ENCODE measurements around the gene GPR85.
A peak's percentile ranks its signal among the peaks of the same experiment; 100 is the strongest.
"Not testable (repeated sequence)": the region's sequence is repeated elsewhere in the genome, so short reads cannot be mapped to it uniquely, and the experiment has no call there.

The GPR85 gene, protein sequence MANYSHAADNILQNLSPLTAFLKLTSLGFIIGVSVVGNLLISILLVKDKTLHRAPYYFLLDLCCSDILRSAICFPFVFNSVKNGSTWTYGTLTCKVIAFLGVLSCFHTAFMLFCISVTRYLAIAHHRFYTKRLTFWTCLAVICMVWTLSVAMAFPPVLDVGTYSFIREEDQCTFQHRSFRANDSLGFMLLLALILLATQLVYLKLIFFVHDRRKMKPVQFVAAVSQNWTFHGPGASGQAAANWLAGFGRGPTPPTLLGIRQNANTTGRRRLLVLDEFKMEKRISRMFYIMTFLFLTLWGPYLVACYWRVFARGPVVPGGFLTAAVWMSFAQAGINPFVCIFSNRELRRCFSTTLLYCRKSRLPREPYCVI

DNA sequence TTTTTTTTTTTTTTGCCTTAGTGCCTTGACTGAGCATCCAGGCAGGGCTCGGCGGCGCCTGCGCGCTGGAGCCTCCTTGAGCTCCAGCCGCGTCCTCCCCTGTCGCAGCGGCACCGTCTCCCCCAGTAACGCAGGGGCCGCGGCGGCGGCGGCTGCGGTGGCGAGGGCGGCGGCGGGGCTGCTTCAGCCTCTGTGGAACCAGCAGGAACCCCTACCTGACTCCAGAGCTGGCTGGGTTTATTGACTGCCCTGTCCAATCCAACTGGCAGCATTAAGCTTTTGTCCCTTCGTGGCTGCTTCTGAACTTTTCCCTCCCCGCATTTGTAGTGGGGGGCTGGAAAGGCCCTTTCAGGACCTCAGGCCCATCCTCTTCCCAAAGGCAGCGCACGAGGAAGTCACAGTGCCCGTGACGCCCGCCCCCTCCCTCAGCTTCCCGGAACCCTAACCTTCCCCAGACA lies at the start of gene GPR85:
Gene GPR85, minus strand, starts transcription at position 397 of the 458 bp plus-strand sequence. CDS start 2,106 bp downstream, outside the sequence.
- peak in 1 of 2 donors; percentile 42 for DNase-seq

DNA sequence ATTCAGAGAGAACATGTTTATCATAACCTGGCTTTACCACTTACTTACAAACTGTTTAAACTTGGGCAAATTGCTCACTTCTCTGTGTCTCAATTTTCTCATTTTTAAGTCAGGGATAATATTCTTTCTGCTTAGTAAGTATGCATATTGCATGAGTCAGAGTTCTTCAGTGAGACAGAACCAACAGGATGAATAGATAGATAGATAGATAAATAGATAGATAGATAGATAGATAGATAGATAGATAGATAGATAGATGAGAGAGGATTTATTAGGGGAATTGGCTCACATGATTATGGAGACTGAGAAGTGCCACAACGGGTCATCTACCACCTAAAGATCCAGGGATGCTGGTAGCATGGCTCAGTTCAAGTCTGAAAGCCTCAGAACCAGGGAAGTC lies 47.4 kb upstream of the GPR85 start:
- DNase-seq, result no peak

DNA sequence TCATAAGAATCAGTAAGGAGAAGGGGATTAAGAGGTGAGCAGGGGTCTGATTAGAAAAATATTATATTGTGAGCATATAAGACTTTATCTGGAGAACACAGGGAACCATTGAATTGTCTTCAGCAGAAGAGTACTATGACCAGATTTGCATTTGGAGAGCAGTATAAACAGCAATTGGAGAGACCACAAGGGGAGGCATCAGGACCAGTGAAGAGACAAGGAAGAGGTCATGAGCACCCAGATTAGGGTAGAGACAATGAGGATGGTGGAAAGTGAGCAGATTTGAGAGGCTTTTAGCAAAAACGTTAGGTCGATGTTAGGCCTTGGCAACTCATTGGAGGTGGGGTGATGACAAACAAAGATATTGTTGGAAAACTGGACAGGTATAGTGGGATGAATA lies 44.7 kb upstream of the GPR85 start:
- DNase-seq, result no peak

DNA sequence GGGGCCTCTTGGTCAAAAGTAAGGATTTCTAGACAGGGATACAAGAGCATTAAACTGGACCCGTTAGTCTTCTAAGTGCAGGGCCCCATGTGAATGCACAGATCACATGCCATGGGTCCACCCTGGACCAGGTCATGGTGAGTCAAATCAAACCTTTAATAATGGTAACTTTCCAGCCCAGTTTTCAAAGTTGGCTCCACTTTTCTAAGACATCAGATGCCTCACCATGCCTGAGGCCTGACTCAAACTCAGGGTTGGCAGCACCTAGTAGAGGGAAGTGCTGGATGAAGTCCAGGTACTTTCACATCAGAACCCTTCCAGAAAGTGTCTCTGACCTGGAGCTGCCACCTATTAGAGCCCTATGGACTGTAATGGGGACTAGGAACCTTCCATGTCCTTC lies 41.4 kb upstream of the GPR85 start:
- DNase-seq, result no peak

GRCh38 chr7:113125728-113126127 lies 39.1 kb upstream of the GPR85 start:
- DNase-seq, result no peak

DNA sequence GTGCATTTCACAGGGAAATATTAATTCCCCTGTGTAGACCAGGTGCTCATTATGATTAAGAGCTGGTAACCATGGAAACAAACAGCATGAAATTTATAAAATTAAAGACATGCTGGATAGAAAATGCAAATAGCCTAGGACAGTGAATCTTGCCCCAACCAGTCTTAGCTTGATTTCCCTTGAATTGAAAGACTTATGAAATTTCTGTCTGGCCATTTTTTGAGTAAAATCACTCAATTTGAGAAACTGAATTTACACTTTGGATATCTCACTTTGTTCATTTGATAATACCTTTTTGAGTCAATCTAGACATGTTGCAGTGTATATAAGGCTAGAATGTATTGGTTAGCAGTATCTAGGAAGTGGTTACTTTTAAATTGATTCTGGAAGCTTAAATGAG lies 36.1 kb upstream of the GPR85 start:
- DNase-seq, result no peak

GRCh38 chr7:113120647-113121046 lies 34.0 kb upstream of the GPR85 start:
- DNase-seq, result no peak

DNA sequence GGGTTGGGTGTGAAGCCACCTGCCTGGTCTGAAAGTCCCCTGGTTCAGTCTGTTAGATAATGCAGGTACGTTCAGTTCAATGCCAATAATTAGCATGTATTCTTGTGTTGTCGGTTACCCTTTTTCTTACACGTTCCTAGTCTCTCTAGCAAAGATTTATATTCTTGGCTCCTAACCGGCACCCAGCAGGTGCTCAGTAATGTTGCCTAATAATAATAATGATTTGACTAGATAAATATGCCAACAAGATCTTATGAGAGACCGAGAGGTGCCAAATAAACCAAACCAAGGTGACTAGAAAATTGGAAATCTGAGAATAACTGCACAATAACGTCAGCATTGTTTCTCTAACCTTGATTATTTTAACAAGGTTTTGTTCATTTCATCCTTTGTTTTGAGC lies 32.8 kb upstream of the GPR85 start:
- no peak for DNase-seq

DNA sequence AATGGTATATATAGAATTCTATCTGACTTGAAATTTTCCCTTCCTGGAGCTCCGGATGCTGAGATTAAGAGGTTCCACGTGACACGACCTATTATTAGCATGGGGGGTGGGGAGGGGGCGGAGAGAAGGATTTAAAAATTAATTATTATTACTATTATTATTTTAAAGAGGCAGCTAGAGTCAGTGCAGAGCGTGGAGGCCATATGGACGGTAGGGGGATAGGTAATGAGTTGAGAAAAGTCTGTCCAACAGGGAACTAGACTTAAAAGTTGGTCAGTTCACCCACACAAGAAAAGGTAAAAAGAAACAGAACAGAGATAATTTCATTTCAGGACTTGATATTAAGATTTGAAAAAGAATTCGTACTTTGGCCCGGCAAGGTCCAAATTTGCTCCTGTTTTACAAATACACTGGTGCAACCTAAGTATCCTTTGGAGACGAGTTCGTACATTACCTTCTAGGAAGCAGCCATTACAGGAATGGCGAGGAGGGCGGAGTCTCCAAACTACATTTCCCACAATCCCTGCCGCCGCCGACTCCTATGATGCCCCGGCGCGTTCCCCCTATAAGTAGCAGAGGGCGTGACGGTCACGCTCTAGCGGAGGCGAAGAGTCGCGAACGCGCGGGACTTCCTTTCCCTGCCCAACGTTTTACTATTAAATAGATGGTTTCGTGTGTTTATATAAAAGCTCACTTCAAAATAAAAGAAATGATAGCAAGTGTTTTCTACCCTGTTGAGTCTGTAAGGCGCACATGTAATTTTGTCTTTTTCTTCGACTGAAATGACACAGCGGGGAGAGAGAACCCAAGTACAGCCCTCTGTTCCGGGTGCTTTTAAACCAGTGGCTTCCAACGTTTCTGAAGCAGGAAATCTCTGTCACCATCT lies 31.7 kb upstream of the GPR85 start, which contains the start of gene SMIM30:
Gene SMIM30, minus strand, starts transcription at position 481 of the 886 bp plus-strand sequence. CDS start 976 bp downstream, outside the sequence.
- DNase-seq, result peak; percentile 87 to 90

DNA sequence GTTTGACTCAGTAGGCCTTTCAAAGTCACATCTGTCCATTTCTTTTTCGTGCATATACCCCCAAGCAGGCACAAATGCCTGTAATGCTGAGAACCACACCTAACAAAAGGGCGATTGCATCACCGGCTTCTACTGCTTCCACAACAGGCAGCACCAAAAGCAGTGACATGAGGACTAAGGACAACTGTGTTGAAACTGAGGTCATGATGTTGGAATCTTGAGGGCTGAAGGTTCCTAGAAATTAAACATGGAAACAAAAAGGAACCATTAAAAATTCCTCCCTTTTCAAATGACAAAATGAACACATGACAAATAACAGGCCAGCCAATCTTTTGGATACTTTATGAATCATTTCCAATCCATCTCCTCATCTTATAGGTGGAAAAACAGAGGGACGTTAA lies 30.7 kb upstream of the GPR85 start:
- not testable (repeated sequence) for DNase-seq

DNA sequence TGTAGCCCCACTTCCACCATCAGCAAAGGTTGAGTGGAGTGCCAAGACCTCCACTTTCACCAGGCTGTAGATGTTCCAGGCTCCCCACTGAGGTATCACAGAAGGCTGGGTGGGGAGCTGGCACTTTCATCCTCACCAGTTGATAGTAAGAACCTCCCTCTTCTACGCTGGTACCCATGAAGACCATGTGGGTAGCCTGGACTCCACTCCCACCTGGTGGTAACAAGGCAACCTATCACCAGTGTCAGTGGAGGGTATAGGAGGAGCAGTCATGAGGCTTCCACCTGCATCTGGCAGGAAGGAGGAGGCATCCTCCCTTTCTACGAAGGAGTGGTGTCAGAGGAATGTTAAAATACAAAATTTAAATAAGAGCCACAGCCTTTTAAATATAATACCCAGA lies 27.3 kb upstream of the GPR85 start:
- no peak for DNase-seq

DNA sequence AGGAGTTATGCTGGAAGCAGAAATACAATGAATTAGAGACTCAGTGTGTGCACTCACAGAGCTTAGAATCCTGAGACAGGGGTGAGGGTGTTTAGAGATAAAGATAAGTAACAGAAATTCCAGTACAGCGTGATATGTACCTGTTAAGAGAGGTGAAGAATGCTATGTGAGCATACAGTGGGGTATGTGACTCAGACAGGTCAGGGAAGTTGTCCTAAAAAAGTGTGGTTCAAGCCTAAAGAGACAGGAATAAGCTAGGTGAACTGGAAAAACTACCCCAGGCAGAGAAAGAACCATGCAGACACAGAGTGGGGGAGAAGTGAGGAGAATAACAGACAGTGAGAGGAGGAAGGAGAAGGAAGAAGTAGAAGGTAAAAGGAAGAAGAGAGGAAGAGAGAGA lies 23.1 kb upstream of the GPR85 start:
- DNase-seq, result no peak

- no peak for DNase-seq
Observed at GRCh38 chr7:113100121-113100603, 13.5 kb upstream of the GPR85 start.

DNA sequence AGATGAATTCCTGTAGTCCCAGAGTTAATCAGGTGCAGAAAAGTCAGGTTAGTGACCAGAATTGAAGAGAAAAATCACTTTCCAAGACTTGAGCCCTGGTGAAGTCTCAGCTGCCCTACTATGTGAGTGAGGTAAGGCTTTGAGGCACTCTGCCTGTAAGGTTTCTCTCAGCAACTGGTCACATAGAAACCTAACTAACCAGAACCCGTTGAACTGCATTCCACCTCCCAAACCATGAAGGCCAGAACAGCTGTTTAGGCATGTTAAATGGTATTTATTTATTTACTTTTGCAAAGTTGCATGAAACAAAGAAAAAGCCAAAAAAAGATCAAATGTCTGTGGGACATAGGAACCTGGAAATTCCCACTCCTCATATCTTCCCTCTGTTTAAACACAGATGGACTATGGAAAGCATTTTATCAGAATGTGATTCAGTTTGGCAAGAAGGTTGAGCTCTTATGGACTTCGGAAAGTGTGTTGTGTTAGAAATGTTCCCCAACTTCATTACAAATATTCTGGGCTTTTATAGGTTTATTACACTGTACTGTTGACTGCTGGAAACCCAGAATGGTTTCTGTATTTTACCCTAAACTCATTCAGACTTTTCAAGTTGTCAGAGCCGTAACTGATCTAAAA lies 12.8 kb upstream of the GPR85 start:
- DNase-seq, result no peak

DNA sequence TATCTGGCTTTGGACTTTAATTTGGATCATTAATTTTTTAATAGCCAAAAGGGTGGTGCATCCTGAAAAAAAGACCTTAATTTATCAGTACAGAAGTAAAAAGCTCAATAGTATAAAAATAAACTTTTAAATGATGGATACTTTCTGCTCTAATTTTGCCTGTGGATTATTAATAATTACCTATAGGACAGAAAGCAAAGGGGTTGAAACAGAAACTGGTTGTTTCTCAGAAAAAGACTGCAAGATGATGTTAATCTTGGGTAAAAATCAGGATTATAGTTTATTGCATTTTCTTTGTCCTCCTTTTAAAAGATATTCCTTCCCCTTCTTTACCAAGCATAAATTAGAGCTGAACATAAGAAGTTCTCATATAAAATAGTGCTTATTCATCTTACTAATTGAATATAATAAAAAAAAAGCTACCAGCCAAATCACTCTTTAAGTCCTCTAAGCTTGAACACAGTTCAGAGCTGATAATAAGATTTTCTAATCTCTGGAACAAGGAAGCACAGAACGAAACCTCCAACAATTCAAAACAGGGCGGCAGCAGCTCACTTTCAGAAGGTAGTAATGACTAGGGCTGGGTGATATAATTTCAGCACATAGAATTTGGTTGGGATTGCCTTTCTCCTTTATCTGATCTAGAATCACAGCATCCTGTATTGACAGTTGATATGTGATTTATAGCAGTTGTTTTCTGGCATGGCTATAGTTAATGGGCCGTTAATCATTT lies 8.1 kb upstream of the GPR85 start:
- DNase-seq, result no peak

DNA sequence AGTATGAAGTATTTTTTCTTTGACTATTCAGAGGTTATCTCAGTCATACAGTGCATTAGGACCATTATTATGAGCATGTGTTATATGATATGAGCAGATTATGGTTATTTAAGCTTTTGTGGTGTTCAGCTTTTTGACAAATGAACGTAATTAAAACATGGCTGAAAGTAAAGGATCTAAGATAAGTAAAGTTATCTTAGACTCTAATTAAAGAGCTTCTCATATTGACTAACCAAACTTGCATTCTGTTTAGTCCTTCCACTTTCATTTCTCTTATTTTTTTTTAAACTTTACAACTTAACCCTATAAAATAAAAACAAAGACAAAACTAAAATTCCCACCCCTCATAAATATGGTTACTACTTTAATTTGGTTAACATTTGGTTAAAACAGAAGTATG lies 6.9 kb upstream of the GPR85 start:
- no peak for DNase-seq

GRCh38 chr7:113092762-113093161 lies 6.1 kb upstream of the GPR85 start:
- no peak for DNase-seq

- DNase-seq, result no peak
Observed at GRCh38 chr7:113087071-113087998, 708 bp upstream of the GPR85 start.

DNA sequence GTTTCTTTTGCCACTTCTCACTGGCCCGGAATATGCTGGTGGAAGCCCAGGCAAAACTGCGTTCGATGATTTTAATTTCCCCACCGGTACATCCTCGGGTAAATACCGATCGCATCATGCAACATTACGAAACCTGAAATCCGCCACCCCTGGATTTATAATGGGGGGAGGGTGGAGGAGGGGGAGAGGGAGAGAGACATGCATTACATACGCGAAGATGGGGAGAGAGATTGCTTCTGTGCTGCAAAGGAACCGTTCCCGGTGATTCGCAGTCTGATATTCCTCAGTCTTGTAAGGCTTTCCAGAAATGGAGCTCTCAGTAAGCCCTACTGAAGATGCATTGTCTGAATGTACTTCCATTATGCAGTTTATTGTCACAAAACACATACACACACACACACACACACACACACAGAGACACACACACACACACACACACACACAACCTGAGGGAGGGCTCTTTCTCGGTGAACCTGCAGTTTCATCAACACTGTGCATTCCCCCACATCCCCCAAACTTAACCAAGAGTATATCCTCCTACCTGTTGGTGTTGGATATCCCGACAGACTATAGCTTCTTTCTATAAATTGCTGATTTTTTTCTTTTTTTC lies 741 bp downstream of the GPR85 start:
- no peak for DNase-seq

DNA sequence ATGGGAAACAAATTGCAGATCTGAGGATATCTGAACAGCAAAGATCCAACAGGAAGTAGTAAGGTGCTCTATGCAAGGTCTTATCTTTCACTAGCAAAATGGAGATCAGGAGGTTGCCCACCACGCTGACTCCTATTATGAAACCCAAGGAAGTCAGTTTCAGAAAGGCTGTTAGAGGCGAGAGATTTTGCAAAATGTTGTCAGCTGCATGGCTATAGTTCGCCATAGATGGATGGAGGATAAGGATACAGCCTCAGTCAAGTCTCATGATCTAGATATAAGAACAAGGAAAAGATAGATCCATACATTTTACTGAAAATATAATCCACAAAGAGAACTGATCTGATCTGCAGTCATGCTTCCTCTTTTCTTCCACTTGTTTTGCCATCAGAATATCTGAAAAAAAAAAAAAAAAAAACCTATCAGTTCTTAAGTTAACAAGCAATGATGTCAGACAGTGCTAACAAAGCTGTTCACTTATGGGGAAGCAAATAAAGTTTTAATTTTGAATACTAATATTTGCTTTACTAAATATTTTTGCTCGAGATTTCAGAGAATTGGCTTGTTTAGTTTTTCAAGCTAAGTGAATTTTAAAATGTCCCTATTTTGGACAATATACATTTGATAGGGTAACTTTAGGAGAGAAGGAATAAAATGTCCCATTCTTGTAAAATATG lies 2.0 kb downstream of the GPR85 start:
- DNase-seq, result no peak
